ENCODE measurements around the gene F2.
"Not testable (repeated sequence)": the region's sequence is repeated elsewhere in the genome, so short reads cannot be mapped to it uniquely, and the experiment has no call there.

The F2 gene

DNA sequence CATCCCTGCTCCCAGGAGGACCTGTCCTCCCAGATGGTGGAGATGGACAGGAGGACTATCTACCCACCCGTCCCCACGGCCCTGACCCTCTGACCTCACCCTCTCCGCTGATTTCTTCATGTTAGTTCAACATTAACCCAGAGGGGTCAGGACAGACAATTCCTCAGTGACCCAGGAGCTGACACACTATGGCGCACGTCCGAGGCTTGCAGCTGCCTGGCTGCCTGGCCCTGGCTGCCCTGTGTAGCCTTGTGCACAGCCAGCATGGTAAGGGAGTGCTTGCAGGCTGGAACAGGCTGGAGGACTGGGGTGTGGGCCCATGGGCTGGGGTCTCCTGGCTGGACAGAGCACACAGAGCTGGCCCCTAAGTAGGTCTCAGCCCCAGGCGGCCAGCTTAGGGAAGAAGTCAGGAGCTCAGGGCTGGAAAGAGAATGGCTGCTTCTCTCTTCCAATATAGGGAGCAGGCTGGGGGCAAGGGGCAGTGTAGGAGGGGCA is at the start of gene F2:
Gene F2 (plus strand): TSS at position 166 of the 495 bp plus-strand sequence. CDS start 23 bp downstream, at position 189.
- H3K4me3 ChIP-seq (ENCODE audit: low read depth, low read length), result no peak within 1 kb of the TSS
- no peak for DNase-seq (ENCODE audit: low read depth)
- TF ChIP-seq CTCF (conservative IDR thresholded peaks at IDR 0.05; ENCODE audit: low read depth, low read length), result no peak

DNA sequence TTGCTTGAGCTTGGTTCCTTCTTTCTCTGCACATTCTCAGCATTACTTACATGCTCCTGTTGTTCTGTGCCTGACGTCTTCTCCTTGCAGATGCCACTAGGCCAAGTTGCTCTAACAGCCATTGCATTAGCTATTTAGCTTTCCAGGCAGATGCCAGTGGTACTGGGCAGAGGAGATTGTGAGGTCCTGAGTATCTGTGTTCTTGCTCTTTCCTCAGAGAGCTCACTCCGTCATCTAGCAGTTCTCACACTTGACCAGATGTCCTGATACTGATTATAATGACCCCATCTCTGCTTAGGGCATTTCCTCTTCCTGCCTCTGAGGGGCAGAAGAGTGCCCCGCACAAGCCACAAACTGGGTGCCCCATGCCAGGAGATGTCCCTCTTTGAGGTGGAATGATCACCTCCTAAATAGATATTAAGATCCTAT is 49.3 kb upstream of the F2 start:
- TF ChIP-seq CTCF (conservative IDR thresholded peaks at IDR 0.05; ENCODE audit: low read depth, low read length), result peak; percentile 35
- DNase-seq (ENCODE audit: low read depth), result peak; percentile 56

GRCh38 chr11:46670521-46670920 is 48.5 kb upstream of the F2 start:
- not testable (repeated sequence) for H3K4me3 ChIP-seq (ENCODE audit: low read depth, low read length); DNase-seq (ENCODE audit: low read depth)

More for the DNA sequence above, 49.3 kb upstream of the F2 start:
- no peak overlapping the region for H3K4me3 ChIP-seq (ENCODE audit: low read depth, low read length)

GRCh38 chr11:46671958-46672315 is 47.1 kb upstream of the F2 start:
- no peak for TF ChIP-seq CTCF (conservative IDR thresholded peaks at IDR 0.05; ENCODE audit: low read depth, low read length)
- DNase-seq (ENCODE audit: low read depth), result no peak
- no peak overlapping the region for H3K4me3 ChIP-seq (ENCODE audit: low read depth, low read length)

DNA sequence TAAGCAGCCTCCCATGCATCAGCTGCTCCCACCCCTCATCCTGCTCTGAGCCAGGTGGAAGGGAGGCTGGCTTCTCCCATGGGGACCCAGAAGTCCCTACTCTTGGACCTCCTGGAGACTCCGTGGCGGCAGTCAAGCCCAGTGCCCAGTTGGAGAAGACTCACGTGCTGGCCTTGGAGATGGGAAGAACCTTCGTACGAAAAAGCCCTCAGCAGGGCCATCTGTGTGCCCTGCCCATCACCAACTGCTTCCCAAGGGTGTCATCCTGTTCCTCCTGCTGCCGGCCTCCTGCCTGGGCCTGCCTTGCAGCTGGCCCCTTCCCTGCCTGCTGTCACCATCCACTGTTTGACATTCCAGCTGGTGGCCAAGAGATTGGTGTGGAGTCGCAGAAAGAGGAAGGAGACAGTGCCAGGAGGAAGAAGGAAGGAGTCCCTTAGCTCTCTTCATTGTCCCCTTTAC is 46.6 kb upstream of the F2 start:
- no peak for DNase-seq (ENCODE audit: low read depth)
- TF ChIP-seq CTCF (conservative IDR thresholded peaks at IDR 0.05; ENCODE audit: low read depth, low read length), result no peak
- H3K4me3 ChIP-seq (ENCODE audit: low read depth, low read length), result no peak overlapping the region

DNA sequence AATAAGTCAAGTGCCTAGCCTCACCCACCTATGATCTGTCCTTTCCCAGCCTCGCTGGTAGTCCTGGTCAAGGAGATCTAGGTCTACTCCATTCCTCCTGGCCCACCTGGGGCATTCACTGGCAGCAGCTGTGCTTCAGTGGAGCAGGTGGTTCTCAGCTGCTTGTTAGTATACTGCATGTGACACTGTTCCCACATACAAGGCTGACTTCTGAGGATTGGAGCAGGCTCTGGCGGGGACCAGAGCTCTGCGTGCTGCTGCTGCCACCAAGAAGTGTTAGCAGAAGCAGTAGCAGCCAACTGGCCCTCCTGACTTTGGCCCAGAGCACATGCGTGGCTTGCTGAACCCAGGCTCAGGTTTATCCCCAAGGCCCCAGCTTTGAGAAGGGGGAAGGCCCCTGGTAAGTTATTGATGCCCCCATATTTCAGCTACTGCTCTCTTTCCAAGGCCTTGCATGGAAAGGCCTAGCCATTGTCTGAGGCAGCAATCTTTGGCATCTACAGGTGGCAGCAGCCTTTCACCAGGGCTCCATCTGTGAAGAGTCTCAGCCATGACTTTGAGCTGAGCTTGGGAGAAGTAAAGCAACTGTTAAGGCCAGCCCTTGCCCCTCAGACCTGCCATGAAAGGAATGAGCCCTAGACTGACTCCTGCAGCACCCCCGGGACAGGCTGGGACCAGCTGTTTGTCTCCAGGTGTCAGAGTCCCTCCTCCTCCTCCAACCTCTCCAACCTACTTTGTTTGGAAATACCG is 45.1 kb upstream of the F2 start:
- DNase-seq (ENCODE audit: low read depth), result no peak
- TF ChIP-seq CTCF (conservative IDR thresholded peaks at IDR 0.05; ENCODE audit: low read depth, low read length), result no peak
- no peak overlapping the region for H3K4me3 ChIP-seq (ENCODE audit: low read depth, low read length)

DNA sequence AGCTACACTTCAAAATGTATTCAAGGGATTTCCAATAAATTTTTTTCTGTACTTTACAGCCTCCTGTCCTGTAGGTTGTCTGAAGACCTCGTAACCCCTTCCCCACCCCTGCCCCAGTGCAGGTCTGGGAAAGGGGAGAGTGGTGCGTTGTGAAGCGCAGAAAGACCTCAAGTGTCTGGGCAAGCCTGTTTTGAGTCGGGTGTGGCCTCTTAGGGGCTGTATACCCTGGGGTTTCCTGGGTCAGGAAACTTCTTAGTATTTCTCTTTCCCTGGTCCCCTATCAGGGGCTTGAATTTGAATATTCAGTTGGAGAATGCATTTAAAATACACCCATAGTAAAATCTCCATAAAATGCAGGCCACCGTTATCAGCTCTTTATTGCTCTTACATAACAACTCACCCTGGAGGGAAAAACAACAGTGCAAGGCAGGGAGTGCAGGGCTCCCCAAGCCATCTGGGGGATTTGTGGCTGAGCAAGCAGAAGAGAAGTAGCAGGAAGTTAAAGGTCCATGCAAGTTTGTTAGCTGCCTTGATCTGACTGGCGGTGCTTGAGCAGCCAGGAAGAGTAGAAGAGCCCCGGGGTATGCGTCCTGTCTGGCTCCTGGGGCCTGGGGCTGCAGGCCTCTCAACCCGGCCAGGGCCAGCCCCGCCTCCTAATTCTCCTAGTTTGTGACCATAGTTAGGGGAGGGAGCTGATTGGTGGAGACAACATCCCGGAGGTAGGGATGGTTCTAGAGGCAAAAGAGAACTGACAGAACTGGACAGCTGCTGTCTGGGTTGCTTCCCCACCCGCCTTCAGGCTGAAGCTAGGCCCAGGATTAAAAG is 44.3 kb upstream of the F2 start:
- DNase-seq (ENCODE audit: low read depth), result peak; percentile 79
- no peak overlapping the region for H3K4me3 ChIP-seq (ENCODE audit: low read depth, low read length)
- TF ChIP-seq CTCF (conservative IDR thresholded peaks at IDR 0.05; ENCODE audit: low read depth, low read length), result no peak

All from choroid plexus epithelial cell (primary cell).